GM18502 (cell line): ENCODE results near the gene GRHL1.
"Not testable (repeated sequence)": the region's sequence is repeated elsewhere in the genome, so short reads cannot be mapped to it uniquely, and the experiment has no call there.

Experiments
- ATAC-seq: cut with Tn5 transposase; IDR thresholded peaks from one replicate; pipeline ENCODE4 v1.9.1; 2021; ENCODE audit warnings: mild to moderate bottlenecking; ENCODE audit not compliant: unreplicated experiment, poor library complexity

GRHL1 gene

GRCh38 chr2:10017313-10017941 is 65.9 kb downstream of the GRHL1 start:
- no peak for ATAC-seq

- no peak for ATAC-seq
These were observed 67.7 kb downstream of the GRHL1 start for GRCh38 chr2:10019174-10019573.

- no peak for ATAC-seq
These were observed 68.3 kb downstream of the GRHL1 start for GRCh38 chr2:10019602-10020400.

DNA sequence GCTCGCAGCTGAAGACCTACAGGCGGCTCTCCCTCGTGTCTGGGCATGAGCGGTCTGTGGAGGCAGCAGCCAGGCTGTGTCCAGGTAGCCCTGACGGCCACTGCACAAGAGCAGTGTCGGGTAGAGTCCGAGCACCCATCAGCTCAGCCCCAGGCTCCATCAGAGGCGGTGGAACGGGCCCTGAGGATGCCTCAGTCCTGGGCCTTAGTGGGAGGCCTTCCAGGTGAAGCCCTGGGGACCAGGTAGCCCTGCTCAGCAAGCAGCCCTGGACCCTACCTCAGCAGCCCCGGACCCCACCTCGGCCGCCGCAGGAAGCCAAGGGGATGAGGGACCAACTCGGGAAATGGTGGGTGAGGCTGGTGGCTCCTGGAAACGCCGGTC is 70.5 kb downstream of the GRHL1 start:
- no peak for ATAC-seq

GRCh38 chr2:10022445-10022844 is 71.0 kb downstream of the GRHL1 start:
- no peak for ATAC-seq

DNA sequence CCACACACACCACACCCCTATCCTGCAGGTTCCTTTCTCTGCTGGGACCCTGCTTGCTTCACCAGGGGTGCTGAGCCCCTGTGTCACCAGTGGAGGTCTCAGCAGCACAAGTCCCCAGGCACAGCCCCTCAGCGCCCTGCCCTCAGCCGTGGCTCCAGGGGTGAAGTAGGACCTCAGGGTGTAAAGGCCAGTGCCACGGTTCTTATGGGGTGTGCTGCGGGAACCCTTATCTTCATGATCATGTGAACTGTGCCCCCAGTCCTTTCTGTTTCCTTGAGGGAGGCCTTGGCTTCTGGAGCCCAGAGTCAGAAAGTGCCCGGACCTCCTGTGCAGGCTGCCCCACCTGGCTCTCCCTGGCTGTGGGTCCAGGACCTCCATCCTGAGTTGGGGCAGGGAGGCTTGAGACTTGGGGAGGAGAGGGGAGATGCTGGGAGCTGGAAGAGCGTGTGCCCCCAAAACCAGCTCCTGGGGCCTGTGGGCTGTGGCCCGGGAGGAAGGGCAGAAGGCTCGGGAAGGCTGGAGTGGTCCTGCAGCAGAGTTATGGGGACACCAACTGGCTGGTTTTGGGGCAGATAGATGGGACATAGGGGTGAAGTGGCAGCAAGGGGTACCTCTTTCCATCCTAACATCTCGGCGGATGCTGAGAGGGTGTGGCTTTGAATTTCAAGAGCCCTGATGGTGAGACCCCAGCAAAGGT is 71.6 kb downstream of the GRHL1 start:
- no peak for ATAC-seq

- ATAC-seq, result no peak
These were observed 75.6 kb downstream of the GRHL1 start for GRCh38 chr2:10026940-10027569.

DNA sequence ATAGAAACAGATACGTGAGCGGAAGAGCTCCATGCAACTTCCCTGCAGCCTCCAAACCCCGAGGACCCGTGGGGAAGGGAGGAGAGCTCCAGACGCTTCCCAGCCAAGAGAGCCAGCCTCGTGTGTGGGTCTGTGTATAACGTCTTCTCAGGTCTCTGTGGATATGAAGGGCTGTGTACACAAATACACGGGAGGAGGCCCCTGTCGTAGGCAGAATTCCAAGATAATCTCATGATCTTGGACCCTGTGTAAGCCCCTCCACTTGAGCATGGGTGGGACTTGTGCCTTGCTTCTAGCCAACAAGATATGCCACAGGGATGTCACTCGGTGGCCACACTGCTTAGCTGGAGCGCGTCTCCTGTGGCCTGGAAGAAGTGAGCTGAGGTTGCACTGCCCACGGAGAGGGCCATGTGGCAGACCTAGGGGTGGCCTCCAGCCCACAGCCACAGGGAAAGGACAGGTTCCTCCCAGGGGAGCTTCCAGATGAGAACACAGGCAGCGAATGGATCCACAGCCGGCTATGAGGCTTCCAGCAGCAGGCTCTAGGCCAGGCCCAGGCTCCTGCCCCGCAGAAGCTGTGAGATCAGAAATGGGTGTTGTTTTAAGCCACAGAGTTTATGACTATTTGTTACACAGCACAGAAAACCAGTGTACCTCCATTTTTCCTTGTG is 76.3 kb downstream of the GRHL1 start:
- ATAC-seq, result no peak

DNA sequence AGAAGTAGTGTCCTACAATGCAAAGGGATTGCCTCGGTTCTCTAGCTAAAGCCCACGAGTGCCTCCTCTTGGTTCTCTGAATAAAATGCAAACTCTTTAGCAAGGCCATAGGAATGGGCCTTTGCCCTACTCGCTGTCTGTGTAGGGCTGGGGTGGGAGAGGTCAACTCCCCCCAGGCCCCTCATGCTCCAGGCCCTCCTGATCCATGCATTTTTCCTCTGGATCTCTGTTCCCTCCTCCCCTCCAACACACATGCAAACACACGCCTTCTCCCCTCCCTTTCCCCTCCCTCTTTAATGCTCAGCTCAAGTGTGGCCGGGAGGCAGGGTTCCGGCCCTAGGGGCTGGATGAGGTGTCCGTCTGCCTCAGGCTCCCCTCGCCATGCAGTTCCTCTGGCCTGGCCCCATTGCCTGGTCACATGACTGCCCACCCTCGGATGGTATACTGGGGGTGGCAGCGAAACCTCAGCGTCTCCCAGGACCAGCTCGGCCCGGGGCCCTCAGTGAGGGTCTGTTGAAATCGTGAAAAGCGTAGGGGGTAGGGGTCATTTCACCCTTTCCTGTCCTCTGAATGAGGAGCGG is 77.0 kb downstream of the GRHL1 start:
- ATAC-seq, result no peak

DNA sequence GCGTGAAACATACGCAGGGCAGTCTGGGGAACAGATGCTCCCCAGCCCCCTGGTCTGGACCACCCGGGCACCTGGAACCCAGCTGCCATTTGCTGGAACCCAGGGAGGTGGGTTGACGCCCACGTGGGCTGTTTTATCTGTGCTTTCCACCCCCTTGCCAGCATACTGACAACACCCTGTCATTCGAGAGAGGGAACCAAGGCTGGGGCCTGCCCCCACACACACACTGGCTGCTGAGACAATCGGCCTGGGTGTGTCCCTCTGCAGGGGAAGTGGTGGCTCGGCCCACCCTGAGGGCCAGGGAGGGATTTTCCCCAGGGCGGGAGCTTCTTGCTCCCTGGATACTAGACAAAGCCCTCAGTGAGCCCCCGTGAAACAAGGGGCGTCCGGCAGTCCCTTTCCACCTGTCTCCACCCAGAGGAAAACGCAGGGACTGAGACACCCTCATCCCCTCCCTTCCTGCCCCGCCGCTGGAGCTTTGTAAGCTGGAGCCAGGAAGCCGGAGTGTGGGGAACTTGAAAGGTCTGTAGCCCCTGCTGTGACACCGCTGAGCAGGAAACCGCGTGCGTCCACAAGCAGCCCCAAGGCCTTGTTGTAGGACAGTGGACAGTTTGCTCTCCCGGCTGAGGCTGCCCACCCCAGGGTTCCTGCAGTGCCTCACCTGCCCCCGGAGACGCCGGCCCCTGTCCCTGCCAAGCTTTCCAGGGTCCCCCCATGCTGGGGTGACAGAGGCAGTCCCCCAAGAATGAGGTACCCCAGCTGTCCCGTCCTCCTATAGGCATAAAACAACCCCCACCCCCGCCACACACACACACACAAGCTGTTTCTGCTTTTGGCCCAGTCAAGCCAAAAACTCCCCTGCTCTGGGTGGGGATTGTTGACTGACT is 77.7 kb downstream of the GRHL1 start:
- peak; percentile 76 for ATAC-seq

DNA sequence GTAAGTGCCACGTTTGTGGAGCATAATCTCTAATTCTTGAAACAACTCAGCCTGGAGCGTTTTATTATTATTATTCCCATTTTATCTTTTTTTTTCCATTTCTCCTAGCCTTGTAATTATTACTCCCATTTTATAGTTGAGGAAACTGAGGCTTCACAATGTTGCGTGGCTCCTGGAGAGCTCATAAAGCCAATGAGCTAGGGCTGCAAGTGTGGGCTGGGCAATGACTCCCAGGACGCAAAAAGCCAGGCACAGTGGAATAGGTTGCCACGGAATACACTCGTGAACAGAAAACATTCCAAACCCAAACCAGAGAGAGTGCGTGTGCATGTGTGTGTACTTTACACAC is 78.4 kb downstream of the GRHL1 start:
- ATAC-seq, result no peak

DNA sequence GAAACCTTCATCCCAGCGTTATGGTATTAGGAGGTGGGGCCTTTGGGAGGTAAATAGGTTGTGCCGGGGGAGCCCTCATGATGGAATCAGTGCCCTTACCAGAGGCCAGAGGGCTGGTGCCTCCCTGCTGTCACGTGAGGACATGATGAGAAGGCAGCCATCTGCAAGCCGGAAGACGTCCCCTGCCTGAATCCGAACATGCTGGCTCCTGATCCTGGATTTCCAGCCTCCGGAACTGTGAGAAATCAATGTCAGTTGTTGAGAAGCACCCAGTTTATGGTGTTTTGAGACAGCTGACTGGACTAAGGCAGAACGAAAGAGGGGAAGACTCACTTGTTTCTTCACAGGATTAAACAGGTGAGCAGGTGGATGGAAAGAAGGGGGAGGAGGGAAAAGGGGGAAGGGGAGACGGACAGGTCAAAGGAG is 78.8 kb downstream of the GRHL1 start:
- no peak for ATAC-seq

- ATAC-seq, result not testable (repeated sequence)
These were observed 79.3 kb downstream of the GRHL1 start for GRCh38 chr2:10030798-10031197.

DNA sequence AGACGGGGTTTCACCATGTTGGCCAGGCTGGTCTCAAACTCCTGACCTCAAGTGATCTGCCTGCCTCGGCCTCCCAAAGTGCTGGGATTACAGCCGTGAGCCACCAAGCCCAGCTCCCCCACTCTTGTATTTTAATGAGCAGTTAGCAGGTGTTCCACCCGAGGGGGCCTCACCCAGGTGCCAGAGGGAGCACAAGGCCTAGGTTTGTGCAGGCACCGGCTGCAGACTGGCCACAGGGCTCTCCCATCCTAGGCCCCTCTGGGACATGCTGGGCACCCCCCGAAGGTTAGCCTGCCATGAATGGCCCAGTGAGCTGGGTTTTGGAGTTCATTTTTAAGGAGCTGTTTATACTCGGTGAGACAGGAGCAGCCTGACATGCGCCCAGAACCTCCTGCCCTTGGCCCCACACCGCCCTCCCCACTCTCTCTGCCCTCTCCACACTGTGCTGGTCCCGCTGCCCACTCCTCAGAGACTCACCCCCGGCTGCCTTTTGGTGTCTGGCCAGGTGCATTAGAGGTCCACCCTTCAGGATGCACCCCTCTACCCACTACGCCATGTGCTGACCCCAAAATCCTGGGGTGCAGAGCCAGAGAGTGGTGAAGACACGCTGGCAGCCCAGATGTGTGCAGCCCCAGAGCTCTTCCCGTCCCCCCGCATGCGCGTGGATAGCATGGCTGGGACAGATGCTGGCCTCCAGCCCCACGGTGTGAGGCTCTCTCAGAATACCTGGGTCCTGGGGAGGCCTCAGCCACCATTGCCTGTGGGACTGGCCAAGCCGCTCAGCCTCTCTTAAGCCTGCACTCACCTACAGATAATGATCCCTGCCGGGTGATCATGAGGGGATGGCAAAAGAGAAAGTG is 80.6 kb downstream of the GRHL1 start:
- no peak for ATAC-seq

GRCh38 chr2:10032746-10033105 is 81.2 kb downstream of the GRHL1 start:
- ATAC-seq, result no peak

DNA sequence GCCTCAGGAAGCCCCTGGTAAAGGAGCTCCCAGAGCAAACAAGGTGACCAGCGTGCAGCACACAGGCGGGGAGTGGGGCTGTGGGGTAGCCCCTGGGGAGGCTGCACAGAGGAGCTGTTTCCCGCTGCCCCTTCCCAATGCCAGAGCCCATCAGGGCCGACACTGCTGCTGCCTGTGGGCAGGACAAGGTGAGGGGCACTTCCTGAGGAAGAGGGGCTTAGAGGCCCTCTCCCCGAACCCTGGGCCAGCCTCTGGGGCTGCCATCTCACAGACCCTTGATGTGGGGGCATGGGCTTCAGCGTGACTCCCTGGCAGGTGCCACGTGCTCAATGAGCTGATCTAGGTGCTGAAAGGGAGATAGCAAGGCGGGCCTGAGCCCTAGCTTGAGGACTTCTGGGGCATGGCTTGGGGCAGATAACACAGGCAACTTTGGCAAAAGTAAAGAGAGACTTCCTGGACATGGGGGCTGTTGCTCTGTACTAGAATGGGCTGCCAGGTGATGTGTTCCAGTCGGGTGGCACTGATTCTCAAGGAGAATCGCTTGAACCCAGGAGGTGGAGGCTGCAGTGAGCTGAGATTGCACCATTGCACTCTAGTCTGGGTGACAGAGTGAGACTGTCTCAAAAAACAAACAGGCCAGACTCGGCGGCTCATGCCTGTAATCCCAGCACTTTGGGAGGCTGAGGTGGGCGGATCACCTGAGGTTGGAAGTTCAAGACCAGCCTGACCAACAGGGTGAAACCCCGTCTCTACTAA is 81.9 kb downstream of the GRHL1 start:
- ATAC-seq, result no peak

GRCh38 chr2:10034333-10035052 is 83.0 kb downstream of the GRHL1 start:
- no peak for ATAC-seq
